Activated B cell treated with CpG ODN at 0.5 μM for 24 hours (primary cell): ENCODE measurements around the gene DNAJA3. TPM values are rescaled to one million over a fixed set of nuclear protein-coding genes. Genes with fewer than 3 reads are reported as not detected.

Experiments used
- ATAC-seq: fragments of 200-7000 bp; cut with Tn5 transposase; one replicate; pipeline ENCODE4 v1.10.0; 2021; ENCODE audit warnings: low read depth, mild to moderate bottlenecking, moderate library complexity
- CTCF ChIA-PET: fragments of 350-600 bp; sonication (Branson Sonifier 250); formaldehyde crosslinking; loops from one replicate; lab custom pipeline; 2021; ENCODE audit warnings: antibody characterized with exemption; lab: Charles Lee
- POLR2A ChIA-PET: fragments of 350-600 bp; sonication (Branson Sonifier 250); formaldehyde crosslinking; loops from one replicate; lab custom pipeline; 2021; ENCODE audit warnings: antibody characterized with exemption; lab: Charles Lee
- DNase-seq: peaks from one replicate; pipeline ENCODE4 v3.0.0; 2022
- H3K27ac Mint-ChIP-seq: one replicate; pipeline ENCODE4 v1.8.0; 2020; ENCODE audit warnings: mixed read lengths
- H3K27me3 Mint-ChIP-seq: one replicate; pipeline ENCODE4 v1.8.0; 2021; ENCODE audit warnings: mixed read lengths
- H3K36me3 Mint-ChIP-seq: one replicate; pipeline ENCODE4 v1.8.0; 2021; ENCODE audit warnings: low read depth, mixed read lengths
- H3K4me1 Mint-ChIP-seq: one replicate; pipeline ENCODE4 v1.8.0; 2021; ENCODE audit warnings: mixed read lengths
- H3K4me3 Mint-ChIP-seq: one replicate; pipeline ENCODE4 v1.8.0; 2020; ENCODE audit warnings: mild to moderate bottlenecking, mixed read lengths
- H3K9me3 Mint-ChIP-seq: one replicate; pipeline ENCODE4 v1.8.0; 2020; ENCODE audit warnings: mixed read lengths
- intact Hi-C: fragments of 100-400 bp; cut with micrococcal nuclease; formaldehyde crosslinking; loops from one replicate; pipeline ENCODE4 v1.15.1; 2024
- total RNA-seq: library from RNA; stranded (reverse); gene quantifications from 2 replicates; pipeline ENCODE4 v1.2.3, GENCODE V29; 2022
- TF ChIP-seq, protein P1 (sequence below): fragments of 200-600 bp; IDR thresholded peaks from one replicate; pipeline ENCODE4 v1.8.0; 2022; ENCODE audit warnings: antibody characterized with exemption, mild to moderate bottlenecking

DNAJA3 gene
- total RNA-seq, 1 donor from 2014 or later, result 62.6 TPM

GRCh38 chr16:4409081-4409932 lies 16.4 kb upstream of the DNAJA3 start:
- Mint-ChIP-seq H3K4me1 (peaks cover 16% of the 10 kb centered on the region), H3K27ac (no peak overlapping the region), H3K27me3 (no peaks in the 10 kb centered on the region), H3K9me3 (no peaks in the 10 kb centered on the region), H3K36me3 (peaks cover 66% of the 10 kb centered on the region), H3K4me3 (no peak overlapping the region)
- ChIA-PET POLR2A (interaction anchor here (0.6 kb wide), 1 partner anchor 12 kb away, joined by 5 read pairs; no protein-coding TSS in a partner anchor), CTCF (no interaction called here)
- no peak for DNase-seq
- TF ChIP-seq, protein P1, sequence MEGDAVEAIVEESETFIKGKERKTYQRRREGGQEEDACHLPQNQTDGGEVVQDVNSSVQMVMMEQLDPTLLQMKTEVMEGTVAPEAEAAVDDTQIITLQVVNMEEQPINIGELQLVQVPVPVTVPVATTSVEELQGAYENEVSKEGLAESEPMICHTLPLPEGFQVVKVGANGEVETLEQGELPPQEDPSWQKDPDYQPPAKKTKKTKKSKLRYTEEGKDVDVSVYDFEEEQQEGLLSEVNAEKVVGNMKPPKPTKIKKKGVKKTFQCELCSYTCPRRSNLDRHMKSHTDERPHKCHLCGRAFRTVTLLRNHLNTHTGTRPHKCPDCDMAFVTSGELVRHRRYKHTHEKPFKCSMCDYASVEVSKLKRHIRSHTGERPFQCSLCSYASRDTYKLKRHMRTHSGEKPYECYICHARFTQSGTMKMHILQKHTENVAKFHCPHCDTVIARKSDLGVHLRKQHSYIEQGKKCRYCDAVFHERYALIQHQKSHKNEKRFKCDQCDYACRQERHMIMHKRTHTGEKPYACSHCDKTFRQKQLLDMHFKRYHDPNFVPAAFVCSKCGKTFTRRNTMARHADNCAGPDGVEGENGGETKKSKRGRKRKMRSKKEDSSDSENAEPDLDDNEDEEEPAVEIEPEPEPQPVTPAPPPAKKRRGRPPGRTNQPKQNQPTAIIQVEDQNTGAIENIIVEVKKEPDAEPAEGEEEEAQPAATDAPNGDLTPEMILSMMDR, result no peak
- intact Hi-C loops, result no loop called here
- ATAC-seq, result no peak

DNA sequence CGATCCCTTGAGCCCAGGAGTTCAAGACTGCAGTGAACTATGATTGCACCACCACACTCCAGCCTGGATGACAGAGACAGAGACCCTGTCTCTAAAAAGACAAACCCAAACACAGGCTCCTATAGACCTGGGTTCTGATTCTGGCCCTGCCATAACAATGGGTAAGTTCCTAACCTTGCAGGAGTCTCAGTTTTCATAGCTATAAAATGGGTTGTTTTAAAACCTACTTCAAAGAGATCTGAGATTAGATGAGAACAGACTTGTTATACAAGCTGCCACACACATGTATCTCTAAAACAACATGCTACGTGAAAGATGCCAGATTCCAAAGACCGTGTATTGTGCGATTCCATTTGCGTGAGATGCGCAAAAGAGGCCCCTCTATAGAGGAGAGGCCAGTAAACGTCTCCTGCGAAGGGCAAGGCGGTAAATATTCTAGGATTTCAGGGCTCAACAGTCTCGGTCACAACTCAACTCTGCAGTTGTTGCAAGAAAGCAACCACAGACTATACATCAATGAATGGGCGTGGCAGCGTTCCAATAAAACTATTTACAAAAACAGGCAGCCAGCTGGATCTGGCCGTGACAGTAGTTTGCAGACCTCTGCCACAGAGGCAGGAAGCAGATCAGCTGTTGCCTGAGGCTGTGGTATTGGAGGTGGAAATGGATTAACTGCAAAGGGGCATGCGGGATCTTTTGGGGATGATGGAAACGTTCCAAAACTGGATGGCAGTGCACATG lies 15.2 kb upstream of the DNAJA3 start:
- CTCF ChIA-PET, result interaction anchor here (4.0 kb wide), 1 partner anchor 8 kb away, joined by 17 read pairs; no protein-coding TSS in a partner anchor
- TF ChIP-seq, protein P1, result no peak
- no peak overlapping the region for H3K4me3 Mint-ChIP-seq
- DNase-seq (no peak), ATAC-seq (no peak)
- intact Hi-C loops, result loop anchor here (5.0 kb wide), 1 partner anchor 437 kb away; the partner anchor contains the start of genes GLYR1 and UBN1
- peaks cover 28% of the 10 kb centered on the region for H3K4me1 Mint-ChIP-seq
- no peaks in the 10 kb centered on the region for H3K27me3 Mint-ChIP-seq
- H3K9me3 Mint-ChIP-seq, result no peaks in the 10 kb centered on the region
- peaks cover 61% of the 10 kb centered on the region for H3K36me3 Mint-ChIP-seq
- H3K27ac Mint-ChIP-seq, result no peak overlapping the region
- POLR2A ChIA-PET, result no interaction called here

- H3K9me3 Mint-ChIP-seq, result no peaks in the 10 kb centered on the region
- ChIA-PET POLR2A (no interaction called here), CTCF (interaction anchor here (4.0 kb wide), 1 partner anchor 9 kb away, joined by 17 read pairs; no protein-coding TSS in a partner anchor)
- ATAC-seq (no peak), DNase-seq (no peak)
- TF ChIP-seq, protein P1, result no peak
- intact Hi-C loops, result loop anchor here (5.0 kb wide), 1 partner anchor 436 kb away; the partner anchor contains the start of genes GLYR1 and UBN1
- no peak overlapping the region for H3K4me3 Mint-ChIP-seq
- H3K36me3 Mint-ChIP-seq, result peaks cover 55% of the 10 kb centered on the region
- H3K4me1 Mint-ChIP-seq, result peaks cover 31% of the 10 kb centered on the region
- H3K27me3 Mint-ChIP-seq, result no peaks in the 10 kb centered on the region
- H3K27ac Mint-ChIP-seq, result no peak overlapping the region
Measured at GRCh38 chr16:4411684-4412083, 14.0 kb upstream of the DNAJA3 start.

- POLR2A ChIA-PET, result interaction anchor here (0.6 kb wide), 2 partner anchors 9 to 1944 kb away, joined by 4 to 5 read pairs; no protein-coding TSS in a partner anchor
- Mint-ChIP-seq H3K4me3 (no peak overlapping the region), H3K4me1 (peaks cover 34% of the 10 kb centered on the region), H3K27ac (no peak overlapping the region), H3K9me3 (no peaks in the 10 kb centered on the region), H3K27me3 (no peaks in the 10 kb centered on the region), H3K36me3 (peaks cover 53% of the 10 kb centered on the region)
- TF ChIP-seq, protein P1, result no peak
- intact Hi-C loops, result loop anchor here (5.0 kb wide), 1 partner anchor 435 kb away; the partner anchor contains the start of genes GLYR1 and UBN1
- CTCF ChIA-PET, result interaction anchor here (4.0 kb wide), 1 partner anchor 10 kb away, joined by 17 read pairs; no protein-coding TSS in a partner anchor
- ATAC-seq (no peak), DNase-seq (no peak)
Measured at GRCh38 chr16:4412159-4412558, 13.5 kb upstream of the DNAJA3 start.
